KG1 (cell line): ENCODE data around the gene GLT1D1.

Experiments
- DNase-seq: peaks from one replicate; lab custom pipeline; 2025; lab: John Stamatoyannopoulos, UW

Gene GLT1D1

DNA sequence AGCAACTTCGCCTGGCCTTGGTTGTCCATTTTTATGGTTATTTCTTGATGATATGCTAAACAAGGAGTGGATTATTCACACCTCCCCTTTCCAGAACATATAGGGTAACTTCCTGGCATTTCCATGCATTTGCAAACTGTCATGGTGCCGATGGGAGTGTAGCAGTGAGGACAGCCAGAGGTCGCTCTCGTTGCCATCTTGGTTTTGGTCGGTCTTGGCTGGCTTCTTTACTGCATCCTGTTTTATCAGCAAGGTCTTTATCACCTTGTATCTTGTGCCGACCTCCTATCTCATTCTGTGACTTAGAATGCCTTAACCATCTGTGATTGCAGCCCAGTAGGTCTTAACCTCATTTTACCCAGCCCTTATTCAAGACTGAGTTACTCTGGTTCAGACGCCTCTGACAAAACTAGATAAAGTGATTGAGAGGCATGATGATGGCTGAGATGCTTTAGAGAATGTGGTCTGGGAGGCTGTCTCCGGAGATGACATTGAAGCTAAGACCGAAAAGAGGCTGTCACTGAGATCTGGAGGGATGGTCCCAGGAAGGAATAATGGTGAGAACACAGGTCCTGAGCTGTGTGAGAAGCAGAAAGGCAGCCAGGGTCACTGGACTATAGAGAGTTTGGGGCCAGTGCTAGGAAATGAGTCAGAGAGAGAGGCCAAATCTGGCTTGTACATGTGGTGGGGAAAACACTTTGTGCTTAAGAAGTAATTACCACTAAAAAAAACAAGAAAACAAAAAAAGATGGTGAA lies 2.9 kb downstream of the GLT1D1 start:
- no peak for DNase-seq

DNA sequence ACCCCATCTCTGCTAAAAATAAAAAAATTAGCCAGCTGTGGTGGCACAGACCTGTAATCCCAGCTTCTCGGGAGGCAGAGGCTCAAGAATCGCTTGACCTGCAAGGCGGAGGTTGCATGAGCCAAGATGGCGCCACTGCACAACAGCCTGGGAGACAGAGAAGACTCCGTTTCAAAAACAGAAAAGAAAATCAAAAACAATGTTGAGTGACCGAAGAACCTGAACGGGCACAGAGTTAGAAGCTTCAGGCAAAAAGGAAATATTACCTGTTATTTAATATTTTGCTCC lies 3.5 kb downstream of the GLT1D1 start:
- no peak for DNase-seq

GRCh38 chr12:128857133-128857763 lies 4.0 kb downstream of the GLT1D1 start:
- no peak for DNase-seq

- DNase-seq, result no peak
Measured at GRCh38 chr12:128859311-128859710, 6.0 kb downstream of the GLT1D1 start.

GRCh38 chr12:128861226-128862016 lies 8.1 kb downstream of the GLT1D1 start:
- no peak for DNase-seq

DNA sequence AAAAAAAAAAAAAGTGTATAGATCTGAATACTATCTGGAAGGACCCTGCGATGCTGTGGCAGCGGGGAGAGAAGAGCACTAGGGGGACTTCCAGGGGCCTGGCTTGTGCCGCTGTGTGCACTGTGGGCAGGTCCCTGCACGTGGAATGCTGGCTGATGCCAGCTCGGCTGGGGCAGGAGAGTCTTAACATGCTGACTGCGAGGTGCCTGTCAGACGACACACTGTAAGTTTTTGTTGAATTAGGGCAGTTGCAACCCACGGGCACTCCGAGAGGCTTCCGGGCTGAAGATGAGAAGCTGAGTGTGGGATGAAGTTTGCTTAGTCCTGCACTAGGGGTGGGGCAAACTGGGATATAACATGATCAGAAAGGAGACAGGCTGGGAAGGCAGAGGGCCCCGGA lies 10.7 kb downstream of the GLT1D1 start:
- no peak for DNase-seq

- DNase-seq, result no peak
Measured at GRCh38 chr12:128864516-128865186, 11.4 kb downstream of the GLT1D1 start.

DNA sequence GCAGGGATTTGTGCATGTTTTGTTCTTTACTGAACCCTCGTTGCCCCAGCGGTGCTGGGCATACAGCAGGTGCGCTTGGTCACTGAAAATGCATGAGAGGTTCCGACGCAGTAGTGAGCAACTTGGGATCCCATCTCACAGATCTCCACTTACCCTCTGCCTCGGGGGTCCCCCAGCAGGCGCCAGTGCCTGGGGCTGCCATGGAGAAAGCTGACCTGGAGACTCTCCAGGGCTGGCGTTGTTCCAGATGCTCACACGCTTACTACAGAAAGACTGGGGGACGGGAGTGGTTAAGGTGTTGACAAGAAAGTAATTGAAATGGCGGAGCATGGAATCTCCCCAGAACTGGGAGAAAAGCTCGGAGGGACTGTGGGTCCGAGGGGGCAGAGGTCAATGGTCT lies 14.2 kb downstream of the GLT1D1 start:
- DNase-seq, result no peak

GRCh38 chr12:128871516-128871892 lies 18.2 kb downstream of the GLT1D1 start:
- no peak for DNase-seq

GRCh38 chr12:128872303-128872702 lies 19.0 kb downstream of the GLT1D1 start:
- no peak for DNase-seq

DNA sequence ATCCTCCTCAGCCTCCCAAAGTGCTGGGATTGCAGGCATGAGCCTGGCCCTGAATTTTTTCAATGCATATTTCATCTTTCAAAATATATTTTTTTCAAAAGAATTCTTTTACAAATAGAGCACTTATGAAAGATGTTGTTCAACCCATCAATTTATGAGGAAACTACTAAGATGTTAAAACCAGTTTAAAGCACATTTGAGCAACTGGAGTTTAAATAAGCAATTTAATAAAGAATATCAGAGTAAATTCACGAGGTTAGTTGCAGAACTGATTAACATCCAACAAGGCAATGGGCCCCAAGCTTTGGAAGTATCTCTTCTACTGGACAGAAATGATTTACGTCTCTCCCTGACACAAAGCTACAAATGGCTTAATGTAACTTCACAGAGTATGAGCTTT lies 23.3 kb downstream of the GLT1D1 start:
- DNase-seq, result no peak

DNA sequence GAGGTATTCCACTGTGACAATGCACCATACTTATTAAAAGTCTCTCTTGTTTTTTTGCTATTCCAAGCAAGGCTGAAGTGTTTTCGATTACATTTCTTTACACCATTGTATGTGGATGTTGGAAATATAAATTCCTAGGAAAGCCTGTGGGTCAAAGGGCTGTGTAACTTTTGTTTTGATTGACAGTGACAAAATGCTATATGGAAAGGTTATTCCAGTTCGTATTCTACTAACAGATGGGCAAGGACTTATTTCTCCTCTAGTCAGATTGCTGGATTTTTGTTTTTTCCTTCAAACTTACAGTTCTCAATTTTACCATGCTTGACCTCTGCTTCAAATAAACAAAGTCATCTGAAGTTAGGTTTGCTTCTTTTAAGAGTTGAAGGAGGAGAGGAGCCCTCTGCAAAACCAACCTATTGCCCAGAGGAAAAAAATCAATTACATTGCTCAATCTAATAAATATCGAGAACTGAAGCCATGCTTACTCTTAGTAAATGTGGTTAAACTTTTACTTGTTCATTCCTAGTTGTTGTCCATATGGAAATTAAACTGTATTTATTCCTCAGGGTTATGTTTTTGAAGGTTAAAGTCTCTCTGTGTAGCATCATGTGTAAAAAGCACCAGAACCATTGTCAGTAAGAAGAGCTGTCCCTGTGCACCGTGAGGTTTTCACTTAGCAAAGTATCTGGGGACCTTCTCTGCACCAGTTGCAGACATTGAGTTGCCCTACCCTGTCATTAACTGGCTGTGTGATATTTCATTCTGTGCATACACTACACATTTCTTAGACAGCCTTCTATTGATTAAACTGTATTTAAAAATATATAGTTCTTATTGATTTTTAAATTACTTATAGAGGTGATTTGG lies 26.9 kb downstream of the GLT1D1 start:
- DNase-seq, result no peak

- DNase-seq, result no peak
Measured at GRCh38 chr12:128891856-128892255, 38.6 kb downstream of the GLT1D1 start.

- no peak for DNase-seq
Measured at GRCh38 chr12:128903236-128903635, 50.0 kb downstream of the GLT1D1 start.

DNA sequence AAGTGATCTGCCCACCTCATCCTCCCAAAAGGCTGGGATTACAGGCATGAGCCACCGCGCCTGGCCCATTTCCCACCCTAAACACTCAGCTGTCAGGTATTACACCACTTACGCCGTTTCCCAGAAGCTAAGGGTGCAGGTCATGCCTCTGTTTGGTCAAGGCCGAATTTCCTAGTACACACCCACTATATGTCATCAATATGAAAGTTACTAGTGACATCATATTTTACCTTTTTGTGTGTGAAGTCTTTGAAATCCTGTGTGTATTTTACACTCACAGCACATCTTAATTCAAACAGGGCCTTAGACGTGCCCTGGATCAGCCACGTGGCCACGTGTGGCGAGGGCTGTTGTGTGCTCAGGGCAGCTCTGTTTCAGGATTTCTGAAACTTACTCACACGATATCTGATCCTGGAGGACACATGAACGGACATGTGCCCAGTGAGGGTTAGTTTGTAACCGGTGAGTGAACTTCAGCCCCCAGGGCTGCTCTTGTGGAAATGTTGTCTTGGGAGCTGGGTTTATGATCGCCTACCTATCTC lies 51.8 kb downstream of the GLT1D1 start:
- no peak for DNase-seq

DNA sequence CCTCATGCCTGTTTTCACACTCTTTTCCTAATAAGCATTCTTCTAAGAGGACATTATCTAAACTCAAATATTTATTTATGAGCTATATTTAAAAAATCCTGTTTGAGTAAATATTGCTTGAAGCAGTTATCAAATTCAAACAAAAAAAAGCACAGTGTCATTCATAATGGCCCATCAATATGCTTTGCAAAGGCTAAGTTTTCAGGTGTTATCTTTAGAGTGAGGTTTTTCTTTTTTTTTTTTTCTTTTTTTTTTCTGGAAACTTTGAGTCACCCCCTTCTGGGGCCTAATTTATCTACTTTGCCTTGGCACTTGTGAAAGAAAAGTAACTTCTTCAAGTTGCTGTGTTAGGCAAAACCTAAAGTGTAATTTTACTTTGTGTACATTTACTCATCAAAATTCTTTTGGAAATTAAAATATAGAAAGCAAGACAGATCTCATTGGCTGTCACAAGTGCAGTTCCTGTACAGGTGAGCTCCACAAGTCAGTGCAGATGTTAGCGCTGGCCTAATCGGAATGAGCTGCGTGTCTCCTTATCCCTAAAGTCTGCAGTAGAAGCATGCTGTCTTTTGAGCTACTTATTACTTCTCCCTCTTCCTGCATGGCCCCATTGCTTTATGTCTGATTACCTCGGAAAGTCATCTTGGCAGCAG lies 53.3 kb downstream of the GLT1D1 start:
- no peak for DNase-seq

DNA sequence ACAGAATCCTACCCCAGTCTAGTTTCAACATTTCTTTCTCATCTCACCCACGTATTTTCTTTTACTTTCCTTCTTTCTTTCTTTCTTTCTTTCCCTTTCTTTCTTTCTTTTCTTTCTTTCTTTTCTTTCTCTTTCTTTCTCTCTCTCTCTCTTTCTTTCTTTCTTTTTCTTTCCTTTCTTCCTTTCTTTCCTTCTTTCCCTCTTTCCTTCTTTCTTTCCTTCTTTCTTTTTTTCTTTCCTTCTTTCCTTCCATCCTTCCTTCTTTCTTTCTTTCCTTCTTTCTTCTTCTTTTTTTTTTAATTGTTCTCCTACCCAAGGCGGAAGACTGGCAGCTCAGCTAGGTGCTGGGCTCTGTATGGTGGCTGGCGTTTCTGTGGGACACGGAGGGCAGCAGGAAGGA lies 55.0 kb downstream of the GLT1D1 start:
- DNase-seq, result no peak

DNA sequence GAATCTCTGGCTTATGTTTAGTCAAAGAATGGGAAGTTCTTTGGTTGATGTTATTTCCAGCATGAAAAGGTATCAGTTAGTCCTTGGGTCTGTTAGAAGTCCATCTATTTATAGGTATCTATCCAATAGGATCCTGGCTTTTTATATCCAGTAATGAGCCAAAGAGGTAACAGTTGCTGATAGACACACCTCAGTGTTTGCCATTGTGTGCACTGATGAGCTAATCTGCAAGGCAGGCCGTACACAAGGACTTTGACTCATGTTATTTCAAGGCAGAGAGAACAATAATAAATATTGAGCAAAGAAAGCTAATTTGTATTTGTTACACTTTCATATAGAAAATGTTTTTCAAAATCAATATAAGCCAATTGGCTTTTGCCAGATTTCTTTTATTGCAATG lies 56.4 kb downstream of the GLT1D1 start:
- no peak for DNase-seq

GRCh38 chr12:128910629-128911028 lies 57.4 kb downstream of the GLT1D1 start:
- DNase-seq, result no peak

DNA sequence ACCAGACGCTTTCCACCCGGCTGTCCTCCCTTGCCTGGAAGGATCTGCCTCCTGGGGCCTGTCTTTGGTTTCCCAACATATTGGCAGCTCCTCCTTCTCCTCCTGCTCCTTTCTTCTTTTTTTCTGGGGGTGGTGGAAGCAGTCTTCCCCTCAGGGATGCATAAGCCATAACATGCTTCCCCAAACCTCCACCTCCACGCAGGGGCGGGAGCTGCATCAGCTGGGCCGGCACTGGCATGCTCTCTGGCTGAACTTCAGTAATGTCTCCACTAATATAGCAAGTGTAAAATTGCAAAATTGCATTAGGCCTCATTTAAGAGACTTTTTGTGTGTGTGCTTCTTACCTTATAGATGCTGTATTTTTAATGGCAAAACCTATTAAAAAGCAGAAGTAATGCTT lies 58.6 kb downstream of the GLT1D1 start:
- DNase-seq, result no peak
